Endothelial cell of umbilical vein (primary cell): Measurements from ENCODE around the gene LOXL3. TPM values are rescaled to one million over a fixed set of nuclear protein-coding genes. Genes with fewer than 3 reads are reported as not detected.

Experiments
- BruUV-seq: library from RNA; stranded (reverse); fragments of 400-500 nt; replicated peaks from 2 replicates; lab custom pipeline; 2021; lab: Mats Ljungman, UMichigan
- CTCF ChIA-PET: fragments of 300-600, 350-600 bp; sonication (Branson Sonifier 250); formaldehyde crosslinking; loops from one replicate; lab custom pipeline; 2021; ENCODE audit warnings: antibody characterized with exemption, inconsistent platforms; lab: Charles Lee
- POLR2A ChIA-PET: fragments of 300-600, 350-600 bp; sonication (Branson Sonifier 250); formaldehyde crosslinking; loops from one replicate; lab custom pipeline; 2021; ENCODE audit warnings: antibody characterized with exemption, inconsistent platforms; lab: Charles Lee
- DNase-seq: peaks from one replicate; pipeline ENCODE4 v3.0.0-alpha.2; 2011; ENCODE audit warnings: low read depth, low spot score
- FAIRE-seq: peaks from 2 replicates; lab custom pipeline; 2011; peaks lifted over from hg19 to GRCh38; lab: Jason Lieb, UNC
- H2AFZ ChIP-seq: 2 replicates; pipeline ENCODE4 v1.6.0; 2012; ENCODE audit warnings: low read depth, low read length, control low read depth, inconsistent platforms
- H3K27ac ChIP-seq: 2 replicates; pipeline ENCODE4 v1.5.1; 2011; ENCODE audit warnings: low read depth, mild to moderate bottlenecking, control low read depth, low read length, moderate library complexity; ENCODE audit not compliant: insufficient read depth
- H3K27me3 ChIP-seq, 2 experiments: 2 replicates each; pipeline versions ENCODE4 v1.6.0 to v1.6.1; 2011; ENCODE audit warnings: low read length in 2 of 2, mixed read lengths in 1 of 2; ENCODE audit not compliant: control insufficient read depth in 2 of 2, insufficient read depth in 2 of 2
- H3K36me3 ChIP-seq, 2 experiments: 2 replicates in 1 of 2; 3 replicates in 1 of 2; pipeline ENCODE4 v1.5.1; 2011; ENCODE audit warnings: low read length in 2 of 2, mild to moderate bottlenecking in 1 of 2, moderate library complexity in 1 of 2; ENCODE audit not compliant: control insufficient read depth in 2 of 2, insufficient read depth in 2 of 2; ENCODE audit errors: extremely low read depth in 1 of 2
- H3K4me1 ChIP-seq: 3 replicates; pipeline ENCODE4 v1.5.1; 2011; ENCODE audit warnings: mild to moderate bottlenecking, low read length; ENCODE audit not compliant: control insufficient read depth, insufficient read depth; ENCODE audit errors: extremely low read depth
- H3K4me2 ChIP-seq: 2 replicates; pipeline ENCODE4 v1.6.1; 2011; ENCODE audit warnings: low read length, control low read depth, mixed read lengths; ENCODE audit not compliant: insufficient read depth
- H3K4me3 ChIP-seq, 3 experiments: fragments of 200-600 bp in 1 of 3; sonication (generic), shearing (Covaris generic) in 1 of 3; replicated peaks in 1 of 3; 2 replicates each; pipeline ENCODE4 v1.5.1; 2011 to 2016; ENCODE audit warnings: control low read depth in 3 of 3, low read length in 3 of 3, mild to moderate bottlenecking in 2 of 3, inconsistent platforms in 1 of 3, low read depth in 1 of 3, moderate library complexity in 1 of 3; ENCODE audit not compliant: insufficient read depth in 1 of 3
- H3K79me2 ChIP-seq: 2 replicates; pipeline ENCODE4 v1.6.0; 2012; ENCODE audit warnings: low read length, inconsistent platforms; ENCODE audit not compliant: control insufficient read depth, insufficient read depth
- H3K9ac ChIP-seq: replicated peaks from 2 replicates; pipeline ENCODE3; 2011; ENCODE audit warnings: low read length, control low read depth; ENCODE audit not compliant: insufficient read depth; ENCODE audit errors: extremely low read depth
- H3K9me1 ChIP-seq: replicated peaks from 3 replicates; pipeline ENCODE4 v1.6.0; 2011; ENCODE audit warnings: mild to moderate bottlenecking, low read length; ENCODE audit not compliant: control insufficient read depth, insufficient read depth; ENCODE audit errors: extremely low read depth
- H3K9me3 ChIP-seq: replicated peaks from 2 replicates; pipeline ENCODE4 v1.5.1; 2012; ENCODE audit warnings: low read length, inconsistent platforms; ENCODE audit not compliant: control insufficient read depth, insufficient read depth
- H4K20me1 ChIP-seq: replicated peaks from 2 replicates; pipeline ENCODE3; 2011; ENCODE audit warnings: mild to moderate bottlenecking, low read length; ENCODE audit not compliant: control insufficient read depth, insufficient read depth; ENCODE audit errors: extremely low read depth
- CTCF ChIP-seq, 2 donors: IDR thresholded peaks; 1 replicate in 1 of 2; 2 replicates in 1 of 2; pipeline ENCODE4 v1.5.1; 2011; ENCODE audit warnings: low read length in 2 of 2, mild to moderate bottlenecking in 2 of 2, moderate library complexity in 2 of 2, control low read depth in 1 of 2, inconsistent platforms in 1 of 2, low read depth in 1 of 2; ENCODE audit not compliant: insufficient read depth in 1 of 2; ENCODE audit errors: extremely low read depth in 1 of 2
- EZH2 ChIP-seq: IDR thresholded peaks from 2 replicates; pipeline ENCODE4 v1.6.1; 2012; ENCODE audit warnings: borderline replicate concordance, low read depth, mild to moderate bottlenecking, moderate library complexity, low read length, inconsistent platforms; ENCODE audit not compliant: severe bottlenecking
- FOS ChIP-seq: IDR thresholded peaks from 2 replicates; pipeline ENCODE4 v1.6.1; 2011; ENCODE audit warnings: mild to moderate bottlenecking, low read length, moderate library complexity, borderline replicate concordance; ENCODE audit not compliant: insufficient read depth
- GATA2 ChIP-seq: IDR thresholded peaks from 2 replicates; pipeline ENCODE4 v1.7.0; 2011; ENCODE audit warnings: low read depth, mild to moderate bottlenecking, moderate library complexity, mixed read lengths, low read length; ENCODE audit not compliant: insufficient read length, insufficient read depth
- JUN ChIP-seq: IDR thresholded peaks from 2 replicates; pipeline ENCODE4 v1.6.1; 2011; ENCODE audit warnings: borderline replicate concordance, low read depth; ENCODE audit not compliant: insufficient read length, insufficient read depth
- MAX ChIP-seq: IDR thresholded peaks from 2 replicates; pipeline ENCODE4 v1.6.1; 2011; ENCODE audit not compliant: insufficient read depth, insufficient read length
- MYC ChIP-seq: IDR thresholded peaks from one replicate; pipeline ENCODE4 v1.6.1; 2011; ENCODE audit warnings: mild to moderate bottlenecking, low read depth, low read length
- POLR2A ChIP-seq: IDR thresholded peaks from 2 replicates; pipeline ENCODE4 v1.6.1; 2012; ENCODE audit warnings: low read depth, mild to moderate bottlenecking, control low read depth, low read length
- POLR2AphosphoS5 ChIP-seq: IDR thresholded peaks from 2 replicates; pipeline ENCODE4 v1.6.1; 2012; ENCODE audit warnings: low read depth, mild to moderate bottlenecking, control low read depth, low read length, moderate library complexity; ENCODE audit not compliant: insufficient read depth
- dilution Hi-C: fragments of 300-500 bp; cut with MboI; formaldehyde crosslinking; loops from one replicate; pipeline ENCODE4 v1.15.0; 2019; ENCODE audit warnings: low sequenced_read_pairs; ENCODE audit not compliant: extremely low pct_ligation_motif_present
- intact Hi-C: fragments of 100-400 bp; cut with micrococcal nuclease; formaldehyde crosslinking; loops from one replicate; pipeline ENCODE4 v1.10.0; 2022
- polyA plus RNA-seq, 4 experiments: library from polyadenylated mRNA; depleted of rRNA in 3 of 4; stranded (reverse) in 3 of 4; unstranded in 1 of 4; fragments of >200 nt; gene quantifications; 2 replicates each; pipeline versions ENCODE4 v1.2.1 to v1.2.3, GENCODE V29; 2011 to 2012; ENCODE audit warnings: missing spikeins in 1 of 4
- total RNA-seq: library from RNA; stranded (reverse); gene quantifications from 2 replicates; pipeline ENCODE4 v1.2.3, GENCODE V29; 2021

LOXL3 gene
- total and polyA plus RNA-seq, 2 donors (not counting 3 experiments of a cell fraction or from before 2014, with no cell fraction given): 0.95 to 1.3 TPM

- peaks cover 0 to 4% of the 10 kb centered on the region in 2 experiments for H3K36me3 ChIP-seq
- no TSS peak for BruUV-seq
- peaks cover 29% of the 10 kb centered on the region for H3K4me1 ChIP-seq
- peaks cover 15 to 26% of the 10 kb centered on the region in 2 experiments for H3K27me3 ChIP-seq
- no peak overlapping the region for H3K27ac ChIP-seq
- POLR2A ChIA-PET: interaction anchor here (0.6 kb wide), 1 partner anchor 48 kb away, joined by 4 read pairs; no protein-coding TSS in a partner anchor
- CTCF ChIA-PET: interaction anchor here (1.9 kb wide), 1 partner anchor 26 kb away, joined by 6 read pairs; no protein-coding TSS in a partner anchor
- no peaks in the 10 kb centered on the region for H3K9me1 ChIP-seq
- H4K20me1 ChIP-seq: no peaks in the 10 kb centered on the region
- intact Hi-C loops: loop anchor here (2.0 kb wide), 1 partner anchor 49 kb away; the partner anchor contains the start of gene DOK1
- no peak overlapping the region for H3K4me3 ChIP-seq
- H3K79me2 ChIP-seq: peaks cover 4% of the 10 kb centered on the region
- no peak for DNase-seq
- no peak for TF ChIP-seq GATA2
- no peak for TF ChIP-seq MAX
- no peak for TF ChIP-seq EZH2
- TF ChIP-seq CTCF (IDR thresholded peaks at IDR 0.05; ENCODE audit: extremely low read depth in 1 of 2, insufficient read depth in 1 of 2, low read depth in 1 of 2, low read length in 2 of 2): no peak
- no peak for TF ChIP-seq MYC
- TF ChIP-seq POLR2AphosphoS5: no peak
- TF ChIP-seq JUN: no peak
- no peak for TF ChIP-seq FOS
- no peak for TF ChIP-seq POLR2A
- H3K9ac ChIP-seq: no peak overlapping the region
- no peaks in the 10 kb centered on the region for H3K9me3 ChIP-seq
- no peak overlapping the region for H2AFZ ChIP-seq
- no peak for FAIRE-seq
- H3K4me2 ChIP-seq: no peak overlapping the region
- dilution Hi-C loops: no loop called here
These were observed 48.1 kb downstream of the LOXL3 start for GRCh38 chr2:74505448-74506246.
